HG03066 (cell line): Measurements from ENCODE around the gene CDK5RAP3.
"Not testable (repeated sequence)": the region's sequence is repeated elsewhere in the genome, so short reads cannot be mapped to it uniquely, and the experiment has no call there.

Experiments
- ATAC-seq: cut with Tn5 transposase; IDR thresholded peaks from one replicate; pipeline ENCODE4 v1.9.1; 2021; ENCODE audit warnings: low read depth; ENCODE audit not compliant: unreplicated experiment

Gene CDK5RAP3

DNA sequence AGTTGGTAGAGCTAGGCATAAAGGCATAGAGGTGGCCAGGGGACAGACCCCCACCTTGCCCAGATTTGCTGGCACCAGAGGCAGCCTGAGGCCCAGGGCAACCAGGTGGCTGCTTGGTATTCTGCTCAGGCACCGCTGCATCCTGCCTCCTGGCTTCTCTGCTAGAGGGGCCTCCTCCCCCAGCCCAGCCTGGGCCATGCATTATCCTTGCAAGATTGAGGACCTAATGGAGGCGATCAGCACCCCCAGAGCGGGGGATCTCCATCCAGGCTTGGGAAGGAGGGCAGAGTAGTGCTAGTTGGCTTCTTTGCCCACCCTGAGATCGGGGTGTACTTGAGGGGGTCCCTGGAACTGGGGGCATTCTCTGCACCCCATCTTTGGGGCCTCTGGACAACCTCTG lies 23.8 kb downstream of the CDK5RAP3 start:
- ATAC-seq = no peak

- ATAC-seq = no peak
These were observed 24.5 kb downstream of the CDK5RAP3 start for GRCh38 chr17:47995241-47995935.

DNA sequence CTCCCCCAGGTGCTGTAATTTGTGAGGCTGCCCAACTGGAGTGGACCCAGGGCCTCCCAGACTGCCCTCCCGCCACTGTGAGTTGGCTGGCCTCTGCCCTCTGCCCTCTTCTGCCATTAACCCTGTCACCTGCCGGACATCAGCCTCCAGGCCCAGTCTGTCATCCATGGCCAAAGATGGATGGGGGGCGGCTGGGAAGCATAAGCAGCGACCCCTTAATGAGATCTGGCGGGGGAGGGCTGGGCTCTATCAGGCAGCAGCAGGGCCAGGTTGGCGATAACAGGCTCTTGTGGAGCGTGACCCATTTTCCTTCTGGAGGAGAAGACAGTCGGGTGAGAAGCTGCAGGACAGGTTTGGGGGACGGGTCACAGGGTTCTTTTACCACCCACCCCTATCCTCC lies 25.3 kb downstream of the CDK5RAP3 start:
- no peak for ATAC-seq

DNA sequence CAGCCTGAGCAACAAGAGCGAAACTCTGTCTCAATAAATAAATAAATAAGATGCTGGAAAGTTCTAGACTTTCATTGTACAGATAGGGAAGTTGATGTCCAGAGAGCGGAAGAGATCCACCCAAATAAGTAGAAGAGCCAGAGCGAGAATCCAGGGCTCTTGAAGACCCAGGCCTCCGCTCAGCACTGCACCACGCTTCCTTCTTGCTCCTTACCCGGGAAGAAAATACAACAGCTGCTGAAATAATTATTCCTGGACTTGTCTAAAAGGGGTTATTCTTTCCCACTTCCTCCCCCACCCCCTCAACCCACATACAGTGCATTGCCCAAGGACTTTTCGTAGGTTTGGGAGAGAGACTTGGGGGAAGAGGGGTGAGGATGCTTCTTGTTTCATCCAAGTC lies 26.7 kb downstream of the CDK5RAP3 start:
- ATAC-seq = no peak

GRCh38 chr17:47998044-47998443 lies 27.1 kb downstream of the CDK5RAP3 start:
- ATAC-seq = no peak

DNA sequence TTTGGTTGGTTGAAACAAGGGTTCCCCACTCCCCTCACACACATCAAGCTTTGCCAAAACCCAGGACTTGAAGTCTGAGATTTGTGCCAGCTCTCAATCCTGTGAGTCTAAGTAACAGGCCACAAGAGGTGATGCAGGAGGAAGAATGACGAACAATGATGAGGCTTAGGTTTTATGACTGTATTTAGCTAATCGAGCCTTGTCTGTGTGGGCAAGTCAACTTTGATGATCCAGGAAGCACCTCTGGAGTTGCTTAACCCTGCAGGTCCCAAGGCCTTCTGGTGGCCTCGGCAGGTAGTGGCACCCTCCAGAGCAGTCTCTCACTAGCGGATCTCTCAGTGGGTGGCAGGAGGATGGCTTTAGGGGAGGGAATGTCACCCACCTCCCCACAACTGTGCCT lies 28.7 kb downstream of the CDK5RAP3 start:
- ATAC-seq = no peak

DNA sequence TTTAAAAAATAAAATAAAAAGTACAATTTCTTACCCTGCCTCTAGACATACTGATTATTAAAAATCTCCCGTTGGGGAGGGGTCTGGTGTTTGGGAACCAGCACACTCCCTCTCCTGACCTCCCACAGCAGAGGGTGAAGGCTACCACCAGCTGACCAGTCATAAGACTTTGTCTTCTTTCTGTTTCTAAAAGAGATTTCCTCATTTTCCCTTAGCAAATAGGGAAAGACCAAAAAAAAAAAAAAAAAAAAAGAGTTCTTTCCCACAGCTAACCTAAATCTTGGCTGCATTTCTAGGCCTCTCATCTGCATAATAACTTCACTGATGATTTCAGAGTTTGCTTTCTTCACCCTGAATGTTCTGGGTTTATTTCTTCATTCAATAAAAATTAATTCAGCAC lies 30.3 kb downstream of the CDK5RAP3 start:
- no peak for ATAC-seq

DNA sequence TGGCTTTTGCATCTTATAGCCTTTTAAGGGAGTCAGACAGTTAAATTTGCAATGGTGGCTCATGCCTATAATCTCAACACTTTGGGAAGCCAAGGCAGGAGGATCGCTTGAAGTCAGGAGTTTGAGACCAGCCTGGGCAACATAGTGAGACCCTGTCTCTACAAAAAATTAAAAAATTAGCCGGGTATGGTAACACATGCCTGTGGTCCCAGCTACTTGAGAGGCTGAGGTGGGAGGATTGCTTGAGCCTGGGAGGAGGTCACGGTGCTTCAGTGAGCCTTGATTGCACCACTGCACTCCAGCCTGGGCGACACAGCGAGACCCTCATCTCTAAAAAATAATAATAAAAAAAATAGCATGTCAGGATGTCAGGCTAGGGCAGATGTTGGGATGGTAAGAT lies 30.7 kb downstream of the CDK5RAP3 start:
- not testable (repeated sequence) for ATAC-seq

GRCh38 chr17:48002266-48002915 lies 31.5 kb downstream of the CDK5RAP3 start:
- ATAC-seq = no peak

DNA sequence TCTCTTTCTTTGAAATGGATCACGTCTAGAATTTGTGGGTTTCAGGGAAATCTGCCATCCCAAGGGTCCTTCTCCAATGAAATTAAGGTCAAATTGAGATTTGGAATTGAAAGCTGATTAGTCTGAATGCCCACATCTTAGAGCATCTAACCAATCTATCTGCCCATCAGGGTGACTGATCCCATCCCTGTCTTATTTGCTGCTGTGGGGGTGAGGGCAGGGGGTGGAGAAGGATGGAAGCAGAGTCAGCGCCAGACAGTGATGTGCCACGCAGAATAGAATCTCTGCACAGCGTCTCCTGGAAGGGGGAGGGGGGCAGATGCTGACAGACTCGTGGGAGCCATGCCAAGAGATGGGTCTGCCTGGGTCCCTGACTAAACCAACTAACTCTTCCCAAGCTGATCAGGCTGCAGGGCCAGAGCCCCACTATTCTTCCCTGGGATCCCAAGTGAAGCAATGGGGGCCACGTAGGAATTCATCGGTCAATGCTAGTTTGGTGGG lies 32.1 kb downstream of the CDK5RAP3 start:
- no peak for ATAC-seq

DNA sequence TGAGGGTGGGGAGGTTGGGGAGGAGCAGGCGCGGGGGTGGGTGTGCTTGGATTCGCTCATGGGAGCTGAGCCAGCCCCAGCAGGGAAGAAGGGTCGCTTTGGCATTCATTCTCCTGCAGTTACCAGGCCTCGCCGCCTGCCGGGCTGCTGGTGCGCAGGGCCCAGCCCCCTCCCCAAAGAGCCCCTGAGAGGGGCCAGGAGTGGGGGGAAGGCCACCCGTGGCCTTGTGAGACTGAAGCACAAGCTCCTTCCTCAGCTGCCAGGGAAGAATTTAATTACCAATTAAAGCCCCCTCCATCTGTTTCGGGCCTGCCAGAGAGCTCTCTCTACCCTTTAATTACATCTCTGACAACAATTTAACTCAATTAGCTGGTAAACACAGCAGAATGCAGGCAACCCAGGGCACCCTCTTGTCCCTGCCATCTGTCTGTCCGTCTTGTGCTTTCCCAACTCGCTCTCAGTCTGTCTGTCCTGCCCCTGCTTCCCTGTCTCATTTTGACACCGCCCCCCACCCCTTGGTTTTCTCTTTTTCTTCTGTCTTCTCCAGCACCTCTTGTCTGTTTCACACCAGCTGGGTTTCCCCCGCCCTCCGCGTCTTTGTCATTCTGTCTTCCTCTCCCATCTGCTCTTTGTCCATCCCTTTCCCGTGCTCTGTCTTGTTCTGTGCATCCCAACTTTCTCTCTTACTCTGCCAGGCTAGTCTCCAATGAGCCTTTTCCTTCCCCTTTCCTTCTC lies 32.7 kb downstream of the CDK5RAP3 start:
- ATAC-seq = no peak

- ATAC-seq = no peak
These were observed 34.1 kb downstream of the CDK5RAP3 start for GRCh38 chr17:48004983-48005382.

GRCh38 chr17:48006936-48007709 lies 36.2 kb downstream of the CDK5RAP3 start:
- no peak for ATAC-seq

GRCh38 chr17:48010193-48010592 lies 39.3 kb downstream of the CDK5RAP3 start:
- ATAC-seq = no peak

DNA sequence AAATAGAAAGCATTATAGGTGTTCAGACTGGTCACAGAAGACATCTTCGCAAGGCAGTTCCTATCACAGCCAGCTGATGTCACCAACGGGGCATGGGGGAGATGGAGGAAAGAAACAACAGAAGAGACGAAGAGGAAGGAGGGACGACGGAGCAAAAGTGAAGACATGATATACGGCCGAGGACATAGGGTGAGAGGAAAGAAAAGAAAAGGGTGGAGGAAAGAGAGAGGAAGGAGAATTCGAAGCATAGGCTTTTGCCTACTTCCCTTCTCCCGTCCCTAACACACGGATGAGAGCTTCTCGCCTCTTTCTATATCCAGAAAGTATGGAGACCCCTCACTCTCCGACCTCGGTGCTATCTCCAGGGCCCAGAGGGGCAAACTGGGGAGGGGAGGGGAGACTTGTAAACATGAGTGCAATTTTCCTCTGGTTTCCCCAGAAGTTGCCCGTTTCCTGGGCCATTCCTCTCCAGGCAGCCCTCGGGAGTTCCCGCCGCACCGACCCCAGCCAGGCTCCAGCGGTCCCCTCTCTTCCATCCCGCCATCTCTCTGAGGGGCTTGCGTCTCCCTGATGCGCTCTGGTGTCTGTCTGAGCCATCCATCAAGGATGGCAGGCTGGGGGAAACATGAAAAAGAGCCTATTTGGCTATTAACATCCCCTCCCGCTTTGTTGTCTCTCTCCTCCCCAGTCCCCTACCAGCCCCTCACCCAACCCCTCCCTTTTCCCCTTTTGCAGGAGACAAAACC lies 40.7 kb downstream of the CDK5RAP3 start:
- ATAC-seq = no peak

- no peak for ATAC-seq
These were observed 41.2 kb downstream of the CDK5RAP3 start for GRCh38 chr17:48012151-48012520.

DNA sequence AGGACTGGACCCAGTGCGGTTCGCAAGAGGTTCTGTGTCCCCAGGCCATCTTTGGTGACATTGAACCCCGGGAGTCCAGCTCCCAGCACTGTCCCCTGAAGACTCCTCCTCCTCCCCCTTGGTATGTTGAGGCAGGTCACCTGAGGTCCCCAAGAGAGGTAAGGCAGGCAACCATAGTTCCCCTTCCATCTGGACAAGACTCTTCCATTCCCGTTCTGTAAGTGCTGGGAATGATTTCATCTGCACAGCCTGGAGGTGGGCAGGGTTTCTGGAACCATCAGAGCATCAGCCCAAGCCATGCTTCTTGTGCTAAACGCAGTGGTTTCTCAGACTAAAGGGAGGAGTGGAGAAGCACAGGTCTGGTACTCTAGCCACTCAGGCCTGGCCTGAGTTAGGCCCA lies 41.7 kb downstream of the CDK5RAP3 start:
- ATAC-seq = no peak

DNA sequence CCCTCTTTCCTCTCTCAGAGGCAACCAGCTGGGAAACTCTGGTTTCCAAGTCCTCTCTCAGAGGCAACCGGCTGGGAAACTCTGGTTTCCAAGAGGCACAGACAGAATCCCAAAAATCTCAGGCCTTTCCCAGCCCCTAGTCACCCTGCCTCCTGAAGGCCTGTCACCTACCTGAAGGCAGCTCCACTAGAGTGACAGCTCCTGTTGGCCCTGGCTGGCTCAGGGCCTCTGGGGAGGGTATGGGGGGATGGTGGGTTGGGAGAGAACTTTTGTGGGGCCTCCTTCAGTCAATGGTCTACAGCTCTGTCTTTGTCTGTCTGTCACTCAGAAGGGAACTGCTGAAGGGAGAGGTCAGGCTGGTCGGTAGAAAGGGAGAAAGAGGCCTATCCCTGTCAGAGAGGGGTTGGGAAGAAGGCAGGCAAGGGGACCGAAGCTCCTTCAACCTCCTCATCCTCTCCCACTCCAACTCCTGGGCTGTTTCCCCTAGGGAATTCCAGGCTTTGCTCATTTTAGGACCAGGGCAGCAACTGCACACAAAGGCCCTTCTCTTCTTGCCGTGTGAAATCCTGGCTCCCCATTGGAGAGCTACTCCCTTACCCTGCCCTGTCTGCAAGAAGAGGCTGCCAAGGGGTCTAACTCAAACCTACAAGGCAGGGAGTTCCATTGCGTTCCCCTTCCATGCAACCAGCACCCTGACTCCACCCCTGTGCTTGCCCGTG lies 43.1 kb downstream of the CDK5RAP3 start:
- no peak for ATAC-seq

- no peak for ATAC-seq
These were observed 43.7 kb downstream of the CDK5RAP3 start for GRCh38 chr17:48014595-48015111.
